Adipocyte (in vitro differentiated cells): ENCODE measurements around the gene MED8.

Experiments
- DNase-seq: peaks from one replicate; pipeline ENCODE4 v3.0.0-alpha.2; 2015; ENCODE audit warnings: low read depth
- H3K27me3 ChIP-seq: replicated peaks from 2 replicates; pipeline ENCODE4 v1.7.0; 2013; ENCODE audit warnings: mild to moderate bottlenecking, low read length, moderate library complexity; ENCODE audit not compliant: control insufficient read depth, insufficient read depth
- H3K36me3 ChIP-seq: 2 replicates; pipeline ENCODE4 v1.7.0; 2013; ENCODE audit warnings: low read length, mild to moderate bottlenecking, moderate library complexity; ENCODE audit not compliant: control insufficient read depth, insufficient read depth, severe bottlenecking
- H3K4me1 ChIP-seq: 2 replicates; pipeline ENCODE4 v1.7.0; 2013; ENCODE audit warnings: mild to moderate bottlenecking, low read length, moderate library complexity; ENCODE audit not compliant: control insufficient read depth, insufficient read depth
- H3K4me3 ChIP-seq: 2 replicates; pipeline ENCODE4 v1.7.0; 2013; ENCODE audit warnings: mild to moderate bottlenecking, low read length, moderate library complexity
- H3K9ac ChIP-seq: 2 replicates; pipeline ENCODE4 v1.7.0; 2013; ENCODE audit warnings: mild to moderate bottlenecking, low read length, moderate library complexity
- H3K9me3 ChIP-seq: 2 replicates; pipeline ENCODE4 v1.7.0; 2013; ENCODE audit warnings: mild to moderate bottlenecking, low read length, moderate library complexity; ENCODE audit not compliant: control insufficient read depth

MED8 gene

DNA sequence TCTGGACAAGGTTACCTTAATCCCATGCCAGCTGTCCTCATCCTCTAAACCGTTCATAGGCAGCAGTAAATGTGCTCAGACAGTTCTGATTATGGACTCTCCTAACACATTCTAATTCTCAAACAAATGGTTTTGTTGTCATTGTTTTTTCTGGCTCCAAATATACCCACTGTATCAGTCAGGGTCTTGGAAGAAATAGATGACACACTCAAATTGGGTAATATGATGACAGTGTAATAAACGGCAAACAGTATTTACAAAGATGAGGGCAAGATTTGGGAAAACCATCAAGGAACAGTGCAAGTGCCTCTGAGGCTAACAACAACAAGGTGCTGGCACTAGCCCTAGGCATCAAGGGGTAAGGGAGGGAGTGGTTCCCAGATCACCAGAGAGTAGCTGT is 35.1 kb downstream of the MED8 start:
- Histone ChIP-seq H3K9me3 (no peaks in the 10 kb centered on the region), H3K27me3 (no peaks in the 10 kb centered on the region), H3K4me1 (peaks cover 12% of the 10 kb centered on the region), H3K9ac (no peak overlapping the region), H3K36me3 (no peaks in the 10 kb centered on the region), H3K4me3 (no peak overlapping the region)
- DNase-seq: no peak

DNA sequence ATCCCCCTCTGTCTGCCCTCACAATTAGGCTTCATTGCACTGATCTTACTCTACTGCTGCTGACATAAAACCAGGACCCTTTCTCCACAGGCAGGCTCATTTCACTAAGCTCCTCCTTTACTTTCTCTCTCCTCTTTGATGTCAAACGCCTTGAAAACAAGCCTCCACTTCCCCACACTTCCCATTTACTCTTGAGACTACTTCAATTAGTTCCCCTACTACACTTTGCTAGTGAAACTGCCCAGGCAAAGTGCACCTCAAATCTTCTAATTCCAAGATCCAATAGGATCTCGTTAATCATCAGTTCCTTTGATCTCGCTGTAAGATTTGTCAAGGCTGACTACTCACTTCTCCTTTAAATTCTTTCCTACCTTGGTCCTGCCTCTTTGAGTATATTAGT is 36.7 kb downstream of the MED8 start:
- no peak overlapping the region for H3K9ac ChIP-seq
- H3K4me1 ChIP-seq: peaks cover 12% of the 10 kb centered on the region
- no peak overlapping the region for H3K4me3 ChIP-seq
- no peaks in the 10 kb centered on the region for H3K36me3 ChIP-seq
- DNase-seq: no peak
- no peaks in the 10 kb centered on the region for H3K9me3 ChIP-seq
- H3K27me3 ChIP-seq: no peaks in the 10 kb centered on the region

DNA sequence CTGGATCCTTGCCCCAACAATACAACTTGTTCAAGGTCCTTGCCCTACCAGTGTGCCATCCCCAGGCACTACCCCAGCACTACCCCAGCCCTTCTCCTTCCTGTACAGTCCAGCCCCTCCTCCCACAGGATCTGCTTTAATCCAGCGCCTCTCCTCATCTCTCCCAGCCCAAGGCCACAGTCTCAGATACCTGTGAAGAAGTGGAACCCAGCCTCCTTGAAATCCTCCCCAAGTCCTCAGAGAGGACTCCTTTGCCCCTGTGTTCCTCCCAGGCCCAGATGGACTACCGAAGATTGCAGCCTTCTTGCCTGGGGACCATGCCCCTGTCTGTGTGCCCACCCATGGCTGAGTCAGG is 37.3 kb downstream of the MED8 start:
- Histone ChIP-seq H3K36me3 (no peaks in the 10 kb centered on the region), H3K27me3 (no peaks in the 10 kb centered on the region), H3K9me3 (no peaks in the 10 kb centered on the region), H3K4me3 (no peak overlapping the region), H3K9ac (no peak overlapping the region), H3K4me1 (peaks cover 9% of the 10 kb centered on the region)
- DNase-seq: no peak

DNA sequence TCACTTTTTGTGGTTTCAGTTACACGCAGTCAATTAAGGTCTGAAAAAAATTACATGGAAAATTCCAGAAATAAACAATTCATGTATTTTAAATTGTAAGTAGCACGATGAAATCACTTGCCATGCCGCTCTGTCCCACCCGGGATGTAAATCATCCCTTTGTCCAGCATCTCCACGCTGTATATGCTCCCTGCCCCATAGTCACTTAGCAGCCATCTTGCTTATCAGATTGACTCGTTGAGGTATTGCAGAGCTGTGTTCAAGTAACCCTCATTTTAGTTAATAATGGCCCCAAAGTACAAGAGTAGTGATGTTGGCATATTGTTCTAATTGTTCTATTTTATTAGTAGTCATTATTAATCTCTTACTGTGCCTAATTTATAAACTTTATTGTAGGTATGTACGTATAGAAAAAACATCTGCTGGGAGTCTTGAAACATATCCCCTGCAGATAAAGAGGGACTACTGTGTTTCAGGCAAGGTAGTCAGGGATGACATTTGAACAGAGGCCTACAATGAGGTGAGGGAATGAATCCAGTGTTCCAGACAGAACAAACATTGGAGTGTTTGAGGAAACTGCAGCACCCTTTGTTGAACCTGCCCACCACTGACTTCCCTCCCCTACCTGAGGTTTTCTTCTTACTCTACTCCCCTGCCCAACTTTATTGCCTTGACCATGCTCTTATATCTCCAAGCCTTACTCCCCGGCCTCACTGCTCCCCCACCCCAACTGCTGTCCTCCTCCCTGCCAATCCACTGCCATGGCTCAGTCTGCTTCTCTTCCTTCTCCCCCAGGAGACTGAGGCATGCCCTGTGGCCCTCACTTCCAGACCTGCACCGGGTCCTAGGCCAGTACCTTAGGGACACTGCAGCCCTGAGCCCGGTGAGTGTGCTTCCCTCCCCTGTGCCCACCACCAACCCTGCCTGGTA is 37.9 kb downstream of the MED8 start:
- Histone ChIP-seq H3K36me3 (no peaks in the 10 kb centered on the region), H3K4me3 (no peak overlapping the region), H3K4me1 (peaks cover 9% of the 10 kb centered on the region), H3K9me3 (no peaks in the 10 kb centered on the region), H3K27me3 (no peaks in the 10 kb centered on the region), H3K9ac (no peak overlapping the region)
- no peak for DNase-seq

DNA sequence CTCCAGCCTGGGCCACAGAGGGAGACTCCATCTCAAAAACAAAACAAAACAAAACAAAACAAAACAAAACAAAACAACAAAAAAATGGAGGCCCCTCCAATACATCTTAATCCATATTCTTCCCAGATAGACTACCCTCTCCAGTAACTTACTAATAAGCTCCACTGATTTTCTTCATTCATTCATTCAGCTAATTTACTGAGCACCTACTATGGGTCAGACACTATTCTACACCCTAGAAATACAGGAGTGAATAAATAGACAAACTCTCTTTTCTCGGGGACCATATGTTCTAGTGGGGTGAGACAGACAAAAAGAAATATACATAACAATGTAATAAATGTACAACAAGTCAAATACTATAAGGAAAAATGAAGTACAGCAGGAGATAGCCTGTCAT is 38.6 kb downstream of the MED8 start:
- H3K9ac ChIP-seq: no peak overlapping the region
- peaks cover 10% of the 10 kb centered on the region for H3K4me1 ChIP-seq

DNA sequence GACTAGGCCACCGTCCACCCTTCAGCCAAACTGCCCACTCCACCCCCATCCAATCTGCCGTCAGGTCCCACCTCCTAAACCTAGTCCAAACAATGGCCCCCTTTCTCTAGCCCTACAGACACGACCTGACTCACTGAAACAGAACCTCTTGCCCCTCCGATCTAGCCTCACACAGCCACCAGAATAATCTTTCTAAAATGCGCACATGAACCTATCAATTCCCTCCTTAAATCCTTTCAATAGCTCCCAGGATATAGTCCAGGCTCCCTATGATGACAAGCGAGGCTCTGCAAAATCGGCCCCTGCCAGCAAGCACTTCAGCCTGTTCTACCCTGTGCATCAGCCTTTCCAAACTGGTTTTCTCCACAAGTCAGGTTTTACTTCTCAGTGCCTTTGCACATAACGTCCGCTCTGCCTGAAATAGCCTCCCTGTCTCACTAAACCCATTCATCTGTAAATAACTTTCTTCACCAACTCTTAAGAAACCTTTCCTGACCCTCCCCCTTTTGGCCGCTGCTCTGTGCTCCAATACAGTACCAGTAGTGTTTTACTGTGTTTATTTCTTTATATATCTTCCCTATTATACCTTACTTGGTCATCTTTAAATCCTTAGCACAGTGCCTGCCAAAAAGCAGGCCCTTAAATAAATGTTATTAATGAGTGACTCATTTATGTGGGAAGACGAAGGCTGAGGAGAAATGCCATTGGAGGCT is 39.9 kb downstream of the MED8 start:
- Histone ChIP-seq H3K9me3 (no peaks in the 10 kb centered on the region), H3K9ac (peak overlapping the region; percentile 77), H3K36me3 (no peaks in the 10 kb centered on the region), H3K27me3 (no peaks in the 10 kb centered on the region), H3K4me3 (peak overlapping the region; percentile 75), H3K4me1 (peaks cover 22% of the 10 kb centered on the region)
- no peak for DNase-seq

More for the DNA sequence above, 38.6 kb downstream of the MED8 start:
- no peak overlapping the region for H3K4me3 ChIP-seq
- H3K36me3 ChIP-seq: no peaks in the 10 kb centered on the region
- DNase-seq: no peak
- H3K9me3 ChIP-seq: no peaks in the 10 kb centered on the region
- H3K27me3 ChIP-seq: no peaks in the 10 kb centered on the region

DNA sequence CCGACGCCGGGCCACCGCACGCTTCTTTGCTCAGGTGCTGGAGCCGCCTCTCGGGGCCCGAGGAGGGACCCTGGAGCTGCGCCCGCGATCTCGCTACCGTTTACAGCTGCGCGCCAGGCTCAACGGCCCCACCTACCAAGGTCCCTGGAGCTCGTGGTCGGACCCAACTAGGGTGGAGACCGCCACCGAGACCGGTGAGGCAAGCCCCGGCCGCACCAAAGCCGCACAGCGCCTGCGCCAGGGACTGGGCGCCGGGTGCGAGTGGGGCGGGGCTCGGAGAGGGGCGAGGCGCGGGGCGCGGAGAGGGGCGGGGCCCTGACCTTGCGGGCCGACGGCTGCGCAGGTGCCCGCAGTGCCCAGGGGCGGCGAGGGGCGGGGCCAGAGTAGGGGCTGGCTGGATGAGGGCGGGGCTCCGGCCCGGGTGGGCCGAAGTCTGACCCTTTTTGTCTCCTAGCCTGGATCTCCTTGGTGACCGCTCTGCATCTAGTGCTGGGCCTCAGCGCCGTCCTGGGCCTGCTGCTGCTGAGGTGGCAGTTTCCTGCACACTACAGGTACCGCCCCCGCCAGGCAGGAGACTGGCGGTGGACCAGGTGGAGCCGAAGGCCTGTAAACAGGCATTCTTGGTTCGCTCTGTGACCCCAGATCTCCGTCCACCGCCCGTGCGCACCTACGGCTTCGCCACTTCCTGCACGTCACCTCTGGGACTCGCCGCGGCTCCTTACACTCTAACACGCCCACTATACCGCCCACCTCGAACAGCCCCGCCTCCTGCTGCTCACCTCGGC is 40.6 kb downstream of the MED8 start:
- peak overlapping the region; percentile 77 for H3K9ac ChIP-seq
- H3K4me1 ChIP-seq: peaks cover 30% of the 10 kb centered on the region
- H3K4me3 ChIP-seq: peak overlapping the region; percentile 75
- no peaks in the 10 kb centered on the region for H3K36me3 ChIP-seq
- DNase-seq: peak; percentile 55
- H3K27me3 ChIP-seq: no peaks in the 10 kb centered on the region
- H3K9me3 ChIP-seq: no peaks in the 10 kb centered on the region

- Histone ChIP-seq H3K4me3 (peak overlapping the region; percentile 75), H3K36me3 (no peaks in the 10 kb centered on the region), H3K4me1 (peaks cover 33% of the 10 kb centered on the region), H3K9ac (peak overlapping the region; percentile 77), H3K27me3 (no peaks in the 10 kb centered on the region), H3K9me3 (no peaks in the 10 kb centered on the region)
- DNase-seq: no peak
Observed at GRCh38 chr1:43348343-43348808, 41.2 kb downstream of the MED8 start.

GRCh38 chr1:43346636-43347035 is 43.0 kb downstream of the MED8 start:
- Histone ChIP-seq H3K4me3 (no peak overlapping the region), H3K9me3 (no peaks in the 10 kb centered on the region), H3K4me1 (peaks cover 33% of the 10 kb centered on the region), H3K27me3 (no peaks in the 10 kb centered on the region), H3K36me3 (no peaks in the 10 kb centered on the region), H3K9ac (no peak overlapping the region)
- no peak for DNase-seq

- Histone ChIP-seq H3K27me3 (no peaks in the 10 kb centered on the region), H3K4me1 (peaks cover 38% of the 10 kb centered on the region), H3K9ac (peak overlapping the region; percentile 40), H3K9me3 (no peaks in the 10 kb centered on the region), H3K36me3 (no peaks in the 10 kb centered on the region), H3K4me3 (no peak overlapping the region)
- DNase-seq: no peak
Observed at GRCh38 chr1:43345120-43345519, 44.5 kb downstream of the MED8 start.
